Type B pancreatic cell (in vitro differentiated cells): ENCODE measurements around the gene MTURN. TPM values are rescaled to one million over a fixed set of nuclear protein-coding genes. Genes with fewer than 3 reads are reported as not detected.

Experiments used
- DNase-seq: peaks from one replicate; pipeline ENCODE4 v3.0.0; 2021; ENCODE audit warnings: mixed read lengths; ENCODE audit not compliant: unreplicated experiment; ENCODE audit errors: extremely low spot score
- H3K27ac Mint-ChIP-seq: 2 replicates; pipeline ENCODE4 v1.8.0; 2021; ENCODE audit warnings: mild to moderate bottlenecking, mixed read lengths
- H3K27me3 Mint-ChIP-seq: 2 replicates; pipeline ENCODE4 v1.8.0; 2021; ENCODE audit warnings: mixed read lengths
- H3K36me3 Mint-ChIP-seq: 2 replicates; pipeline ENCODE4 v1.8.0; 2021; ENCODE audit warnings: mixed read lengths
- H3K4me1 Mint-ChIP-seq: one replicate; pipeline ENCODE4 v1.8.0; 2021; ENCODE audit warnings: mixed read lengths; ENCODE audit not compliant: unreplicated experiment
- H3K4me3 Mint-ChIP-seq: 2 replicates; pipeline ENCODE4 v1.8.0; 2021; ENCODE audit warnings: mild to moderate bottlenecking, mixed read lengths
- H3K9me3 Mint-ChIP-seq: 2 replicates; pipeline ENCODE4 v1.8.0; 2021; ENCODE audit warnings: mixed read lengths
- total RNA-seq: library from RNA; stranded (reverse); gene quantifications from 2 replicates; pipeline ENCODE4 v1.2.1, GENCODE V29; 2021; ENCODE audit warnings: low replicate concordance
- TF ChIP-seq, protein P1 (sequence below): fragments of 200-600 bp; sonication (generic); conservative IDR thresholded peaks from 2 replicates; pipeline ENCODE4 v1.5.0; 2021; ENCODE audit warnings: antibody characterized with exemption, mild to moderate bottlenecking

MTURN gene
- total RNA-seq, 1 donor from 2014 or later, result 23.3 TPM

DNA sequence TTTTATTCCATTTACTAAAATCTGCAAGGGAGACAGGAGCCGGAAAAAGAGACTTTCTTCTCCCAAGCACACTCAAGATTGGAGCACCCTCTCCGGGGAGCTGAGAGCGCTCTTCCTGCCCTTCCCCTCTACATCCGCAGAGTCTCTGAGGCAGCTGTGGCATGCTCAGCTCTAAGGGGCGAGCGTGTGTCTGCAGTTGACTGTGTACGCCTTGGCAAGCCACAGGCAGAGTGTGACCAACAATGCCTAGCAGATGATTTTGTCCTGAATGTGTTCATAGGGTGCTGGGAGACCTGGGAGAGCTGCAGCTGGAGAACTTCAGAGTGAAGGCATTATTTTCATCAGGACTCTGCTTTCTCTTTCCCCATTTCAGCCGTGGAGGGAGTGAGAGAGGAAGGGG is 20.7 kb downstream of the MTURN start:
- Mint-ChIP-seq H3K27me3 (no peaks in the 10 kb centered on the region), H3K4me3 (no peak overlapping the region), H3K27ac (no peak overlapping the region), H3K9me3 (no peaks in the 10 kb centered on the region), H3K4me1 (peaks cover 11% of the 10 kb centered on the region), H3K36me3 (peaks cover 4% of the 10 kb centered on the region)
- no peak for DNase-seq
- TF ChIP-seq, protein P1, sequence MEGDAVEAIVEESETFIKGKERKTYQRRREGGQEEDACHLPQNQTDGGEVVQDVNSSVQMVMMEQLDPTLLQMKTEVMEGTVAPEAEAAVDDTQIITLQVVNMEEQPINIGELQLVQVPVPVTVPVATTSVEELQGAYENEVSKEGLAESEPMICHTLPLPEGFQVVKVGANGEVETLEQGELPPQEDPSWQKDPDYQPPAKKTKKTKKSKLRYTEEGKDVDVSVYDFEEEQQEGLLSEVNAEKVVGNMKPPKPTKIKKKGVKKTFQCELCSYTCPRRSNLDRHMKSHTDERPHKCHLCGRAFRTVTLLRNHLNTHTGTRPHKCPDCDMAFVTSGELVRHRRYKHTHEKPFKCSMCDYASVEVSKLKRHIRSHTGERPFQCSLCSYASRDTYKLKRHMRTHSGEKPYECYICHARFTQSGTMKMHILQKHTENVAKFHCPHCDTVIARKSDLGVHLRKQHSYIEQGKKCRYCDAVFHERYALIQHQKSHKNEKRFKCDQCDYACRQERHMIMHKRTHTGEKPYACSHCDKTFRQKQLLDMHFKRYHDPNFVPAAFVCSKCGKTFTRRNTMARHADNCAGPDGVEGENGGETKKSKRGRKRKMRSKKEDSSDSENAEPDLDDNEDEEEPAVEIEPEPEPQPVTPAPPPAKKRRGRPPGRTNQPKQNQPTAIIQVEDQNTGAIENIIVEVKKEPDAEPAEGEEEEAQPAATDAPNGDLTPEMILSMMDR, result no peak

DNA sequence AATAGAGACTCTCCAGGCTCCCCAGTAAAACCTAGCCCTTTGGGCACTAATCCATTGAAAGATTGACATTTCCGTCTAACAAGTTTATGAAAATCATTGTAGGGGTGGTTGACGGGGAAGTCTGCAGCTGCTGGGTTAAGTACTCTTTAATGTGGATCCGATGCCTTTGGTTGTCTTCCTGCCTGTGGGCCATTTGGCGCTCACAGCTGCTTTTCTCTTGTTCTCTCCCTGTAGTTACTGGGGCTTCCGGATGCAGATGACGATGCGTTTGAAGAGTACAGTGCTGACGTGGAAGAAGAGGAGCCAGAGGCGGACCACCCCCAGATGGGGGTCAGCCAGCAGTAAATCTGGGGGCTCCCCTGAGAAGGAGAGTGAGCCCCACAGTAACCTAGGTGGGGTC is 22.4 kb downstream of the MTURN start:
- H3K4me3 Mint-ChIP-seq, result no peak overlapping the region
- no peak overlapping the region for H3K27ac Mint-ChIP-seq
- no peaks in the 10 kb centered on the region for H3K27me3 Mint-ChIP-seq
- peaks cover 21% of the 10 kb centered on the region for H3K4me1 Mint-ChIP-seq
- TF ChIP-seq, protein P1, result no peak
- DNase-seq, result no peak
- H3K9me3 Mint-ChIP-seq, result no peaks in the 10 kb centered on the region
- peaks cover 4% of the 10 kb centered on the region for H3K36me3 Mint-ChIP-seq

DNA sequence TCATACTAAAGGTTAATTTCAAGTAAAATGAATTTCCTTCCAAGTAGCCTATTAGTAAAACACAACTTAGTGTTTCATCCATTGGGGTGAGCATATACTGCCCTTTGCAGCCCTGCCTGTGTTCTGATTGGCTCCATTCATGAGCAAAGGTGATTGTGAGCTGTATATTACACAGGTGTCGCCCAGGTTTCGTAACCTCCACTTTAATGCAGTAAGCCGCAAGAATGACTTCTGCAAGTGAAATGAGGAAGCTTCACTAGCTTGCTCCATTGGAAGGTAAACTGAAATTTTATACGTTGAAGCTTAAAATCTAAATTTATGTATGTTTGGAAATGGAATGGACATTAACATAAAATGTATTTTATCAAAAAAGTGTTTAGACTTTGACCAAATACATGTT is 24.4 kb downstream of the MTURN start:
- peaks cover 38% of the 10 kb centered on the region for H3K4me1 Mint-ChIP-seq

DNA sequence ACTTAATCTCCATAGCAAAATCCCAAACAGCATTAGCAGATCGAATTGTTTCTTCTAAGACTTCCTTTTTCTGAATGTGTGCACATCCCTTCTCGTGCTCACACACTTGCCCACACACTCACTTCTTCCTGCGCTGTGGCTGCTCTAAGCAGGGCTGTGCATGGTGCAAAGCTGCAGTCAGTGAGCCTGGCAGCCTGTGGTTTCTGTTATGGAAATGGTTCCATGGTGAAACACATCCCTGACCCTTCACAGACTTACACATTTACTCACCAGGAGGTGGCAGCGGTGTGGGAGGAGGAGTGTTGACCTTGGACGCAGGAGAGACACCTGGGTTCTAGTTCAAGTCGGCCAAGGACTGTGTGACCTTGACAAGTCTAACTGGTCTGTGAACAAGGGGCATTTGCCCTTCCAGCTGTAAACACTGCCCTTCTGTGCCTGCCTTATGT is 24.9 kb downstream of the MTURN start:
- H3K36me3 Mint-ChIP-seq, result peaks cover 4% of the 10 kb centered on the region
- peak overlapping the region; percentile 0 for H3K27ac Mint-ChIP-seq
- peaks cover 44% of the 10 kb centered on the region for H3K4me1 Mint-ChIP-seq
- no peaks in the 10 kb centered on the region for H3K9me3 Mint-ChIP-seq
- TF ChIP-seq, protein P1, result no peak
- DNase-seq, result no peak
- no peak overlapping the region for H3K4me3 Mint-ChIP-seq
- no peaks in the 10 kb centered on the region for H3K27me3 Mint-ChIP-seq

More for the DNA sequence above, 24.4 kb downstream of the MTURN start:
- no peak overlapping the region for H3K27ac Mint-ChIP-seq
- DNase-seq, result no peak
- peaks cover 4% of the 10 kb centered on the region for H3K36me3 Mint-ChIP-seq
- H3K4me3 Mint-ChIP-seq, result no peak overlapping the region
- TF ChIP-seq, protein P1, result no peak
- H3K9me3 Mint-ChIP-seq, result no peaks in the 10 kb centered on the region
- H3K27me3 Mint-ChIP-seq, result no peaks in the 10 kb centered on the region

DNA sequence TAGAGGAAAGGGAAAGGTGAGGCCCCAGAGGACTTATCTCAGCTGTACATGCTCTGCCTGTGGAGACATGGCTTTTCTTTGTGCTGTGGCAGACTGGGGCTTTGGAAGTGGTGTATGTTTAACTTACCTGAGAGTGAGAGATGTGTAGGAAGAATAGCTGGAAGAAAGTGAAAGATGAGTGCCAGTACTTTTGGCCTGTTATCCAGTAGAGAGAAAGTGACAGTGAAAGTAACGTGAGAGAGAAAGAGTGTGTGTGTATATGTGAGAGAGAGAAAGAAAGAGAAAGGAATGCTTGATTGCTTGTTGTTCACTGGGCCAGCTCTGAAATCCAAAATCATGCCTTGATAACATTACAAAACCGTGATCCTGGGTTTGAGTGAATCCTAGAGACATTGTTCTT is 25.5 kb downstream of the MTURN start:
- H3K4me1 Mint-ChIP-seq, result peaks cover 45% of the 10 kb centered on the region
- no peaks in the 10 kb centered on the region for H3K9me3 Mint-ChIP-seq
- TF ChIP-seq, protein P1, result no peak
- no peaks in the 10 kb centered on the region for H3K27me3 Mint-ChIP-seq
- DNase-seq, result no peak
- H3K36me3 Mint-ChIP-seq, result peaks cover 4% of the 10 kb centered on the region
- no peak overlapping the region for H3K4me3 Mint-ChIP-seq
- peak overlapping the region; percentile 0 for H3K27ac Mint-ChIP-seq

DNA sequence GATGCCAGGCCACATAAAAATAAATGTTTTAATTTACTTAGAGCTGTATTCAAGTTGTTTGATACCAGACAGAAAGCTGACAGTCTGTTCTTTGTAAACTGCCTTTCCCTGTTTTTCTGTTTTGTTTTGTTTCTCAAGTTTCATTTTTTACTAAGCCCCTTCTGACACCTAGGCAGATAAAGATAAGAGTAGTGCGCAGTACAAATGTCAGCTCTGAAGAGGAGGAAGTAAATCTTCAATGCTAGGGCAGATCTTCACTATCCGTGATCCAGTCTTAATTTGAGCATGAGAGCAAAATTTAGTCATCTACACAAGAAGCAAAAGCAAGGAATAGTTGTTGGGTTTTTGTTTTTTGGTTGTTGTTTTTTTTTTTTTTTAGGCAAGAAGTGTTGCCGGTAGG is 27.3 kb downstream of the MTURN start:
- Mint-ChIP-seq H3K36me3 (no peaks in the 10 kb centered on the region), H3K4me1 (peaks cover 60% of the 10 kb centered on the region), H3K4me3 (no peak overlapping the region), H3K9me3 (no peaks in the 10 kb centered on the region), H3K27ac (peak overlapping the region; percentile 77), H3K27me3 (no peaks in the 10 kb centered on the region)
- TF ChIP-seq, protein P1, result no peak
- no peak for DNase-seq
